GM12891 (cell line): ENCODE results near the gene MAPK8IP3.

ENCODE experiments used
- DNase-seq: peaks from one replicate; pipeline ENCODE4 v3.0.0; 2011; ENCODE audit warnings: low spot score; ENCODE audit not compliant: insufficient read length
- FAIRE-seq: peaks from 2 replicates; lab custom pipeline; 2011; peaks lifted over from hg19 to GRCh38; lab: Jason Lieb, UNC
- PAX5 ChIP-seq: IDR thresholded peaks from 2 replicates; pipeline ENCODE4 v1.6.1; 2011; ENCODE audit warnings: low read length, moderate library complexity, mild to moderate bottlenecking; ENCODE audit not compliant: insufficient read depth, severe bottlenecking
- POLR2A ChIP-seq: IDR thresholded peaks from 2 replicates; pipeline ENCODE4 v1.6.1; 2011; ENCODE audit warnings: low read depth, low read length, control low read depth
- POLR2AphosphoS5 ChIP-seq: IDR thresholded peaks from 2 replicates; pipeline ENCODE4 v1.6.1; 2011; ENCODE audit warnings: low read depth, low read length, control low read depth
- POU2F2 ChIP-seq: IDR thresholded peaks from 2 replicates; pipeline ENCODE4 v1.6.1; 2011; ENCODE audit warnings: low read depth, mild to moderate bottlenecking, control low read depth, low read length, moderate library complexity
- SPI1 ChIP-seq: IDR thresholded peaks from 2 replicates; pipeline ENCODE4 v1.6.1; 2011; ENCODE audit warnings: low read depth, low read length, control low read depth
- TAF1 ChIP-seq: IDR thresholded peaks from 2 replicates; pipeline ENCODE4 v1.6.1; 2011; ENCODE audit warnings: low read depth, low read length, control low read depth

The MAPK8IP3 gene

GRCh38 chr16:1734123-1734522 lies 28.1 kb downstream of the MAPK8IP3 start:
- FAIRE-seq: no peak
- TF ChIP-seq SPI1 (no peak), POLR2A (no peak), TAF1 (no peak), POLR2AphosphoS5 (no peak), POU2F2 (no peak), PAX5 (no peak)
- DNase-seq: no peak

GRCh38 chr16:1734816-1735215 lies 28.8 kb downstream of the MAPK8IP3 start:
- no peak for TF ChIP-seq TAF1
- no peak for TF ChIP-seq POLR2AphosphoS5
- FAIRE-seq: no peak

GRCh38 chr16:1740234-1740633 lies 34.2 kb downstream of the MAPK8IP3 start:
- DNase-seq (no peak), FAIRE-seq (no peak)
- no peak for TF ChIP-seq TAF1
- no peak for TF ChIP-seq SPI1
- no peak for TF ChIP-seq POLR2A
- no peak for TF ChIP-seq PAX5
- no peak; the same call in 1 of the 2 replicates for TF ChIP-seq POLR2AphosphoS5
- TF ChIP-seq POU2F2: no peak

More at GRCh38 chr16:1734816-1735215, 28.8 kb downstream of the MAPK8IP3 start:
- no peak for DNase-seq

- no peak for DNase-seq
- no peak for FAIRE-seq
- TF ChIP-seq PAX5: no peak
- TF ChIP-seq SPI1: no peak
- no peak for TF ChIP-seq POLR2A
- no peak for TF ChIP-seq TAF1
- no peak for TF ChIP-seq POLR2AphosphoS5
- no peak for TF ChIP-seq POU2F2
These were observed 34.9 kb downstream of the MAPK8IP3 start for GRCh38 chr16:1740781-1741490.

DNA sequence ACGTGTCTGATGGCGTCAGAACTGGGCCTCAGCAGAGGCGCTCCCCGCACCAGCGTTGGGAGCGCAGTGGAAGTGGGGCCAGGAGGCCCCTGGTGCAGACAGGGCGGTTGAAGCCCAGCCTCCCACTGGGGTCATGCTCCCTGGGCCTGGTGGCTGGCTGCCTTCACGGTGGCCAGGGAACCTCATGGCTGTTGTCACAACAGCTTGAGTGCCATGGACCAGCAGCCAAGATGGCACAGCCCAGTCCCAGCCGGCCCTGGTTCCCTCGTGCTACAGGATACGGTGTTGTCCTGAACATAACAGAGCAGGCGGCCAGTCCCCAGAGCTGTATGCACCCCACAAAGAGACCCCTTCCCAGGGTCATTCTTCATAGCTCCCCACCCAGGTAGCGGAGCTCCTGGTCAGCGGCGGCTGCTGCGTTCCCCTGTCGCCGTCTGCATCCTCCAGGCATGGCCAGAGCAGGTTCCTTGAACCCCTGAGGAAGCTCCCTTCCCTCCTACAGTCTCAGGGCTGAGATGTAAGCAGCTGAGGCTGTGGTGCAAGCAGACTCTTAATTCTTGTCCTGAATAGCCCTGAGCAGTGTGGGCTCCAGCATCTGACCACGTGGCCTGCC lies 35.7 kb downstream of the MAPK8IP3 start:
- FAIRE-seq (no peak), DNase-seq (no peak)
- TF ChIP-seq POU2F2: no peak
- TF ChIP-seq POLR2A: no peak
- TF ChIP-seq SPI1: no peak
- TF ChIP-seq TAF1: no peak
- TF ChIP-seq POLR2AphosphoS5: no peak
- no peak for TF ChIP-seq PAX5

- no peak for TF ChIP-seq POU2F2
- no peak for TF ChIP-seq POLR2A
- no peak for DNase-seq
- FAIRE-seq: no peak
These were observed 37.7 kb downstream of the MAPK8IP3 start for GRCh38 chr16:1743376-1744337.

DNA sequence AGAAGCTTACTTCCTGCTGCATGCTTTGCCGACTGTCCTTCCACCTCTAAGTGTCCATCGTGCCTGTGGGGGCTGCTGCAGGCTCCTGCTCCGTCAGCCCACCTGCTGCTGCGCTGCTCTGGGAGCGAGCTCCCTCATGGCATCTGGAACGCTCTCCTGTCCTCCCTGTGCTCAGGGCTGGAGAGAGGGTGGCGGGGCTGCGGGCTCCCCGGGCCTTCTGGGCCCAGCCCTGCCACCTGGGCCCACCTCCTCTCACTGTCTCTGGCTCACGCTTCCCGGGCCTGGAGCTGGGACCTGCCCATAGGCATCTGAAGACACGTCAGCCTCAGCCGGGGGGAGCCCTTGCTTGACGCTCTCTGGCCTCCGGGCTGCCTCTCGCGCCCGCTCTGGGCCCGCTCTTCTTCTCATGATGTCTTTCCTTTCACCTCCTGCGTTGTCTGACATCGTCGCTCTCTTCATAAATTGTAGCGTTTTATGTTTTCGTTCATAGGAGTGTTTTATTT lies 38.4 kb downstream of the MAPK8IP3 start:
- no peak for DNase-seq
- TF ChIP-seq PAX5 (no peak), SPI1 (no peak), POU2F2 (no peak), TAF1 (no peak), POLR2AphosphoS5 (no peak), POLR2A (no peak)
- no peak for FAIRE-seq

GRCh38 chr16:1745181-1745899 lies 39.3 kb downstream of the MAPK8IP3 start:
- FAIRE-seq: no peak
- DNase-seq: no peak

More at GRCh38 chr16:1745181-1745899, 39.3 kb downstream of the MAPK8IP3 start:
- TF ChIP-seq POLR2A (no peak), PAX5 (no peak), POU2F2 (no peak), POLR2AphosphoS5 (no peak), TAF1 (no peak), SPI1 (no peak)
